ENCODE measurements around the gene VAMP3. TPM values are rescaled to one million over a fixed set of nuclear protein-coding genes. Genes with fewer than 3 reads are reported as not detected.

Gene VAMP3
- total RNA-seq, 1 experiment from 2014 or later = 57.8 TPM

- peak within 1 kb of the TSS; percentile 62 for H3K4me3 Mint-ChIP-seq (ENCODE audit: low read depth, unreplicated experiment)
- peaks cover 14% of the 10 kb centered on the region for H3K4me1 Mint-ChIP-seq (ENCODE audit: low read depth, unreplicated experiment)
- H3K36me3 Mint-ChIP-seq (ENCODE audit: insufficient read depth, unreplicated experiment) = peaks cover 21% of the 10 kb centered on the region
- no TSS peak for BruUV-seq (replicated peaks)
- no peaks in the 10 kb centered on the region for H3K27me3 Mint-ChIP-seq (ENCODE audit: unreplicated experiment)
- CTCF ChIA-PET = interaction anchor here (1.0 kb wide), 1 partner anchor 104 kb away, joined by 3 read pairs; no protein-coding TSS in a partner anchor
- H3K9me3 Mint-ChIP-seq (ENCODE audit: low read depth, unreplicated experiment) = no peaks in the 10 kb centered on the region
- peak; percentile 95 for DNase-seq
- H3K27ac Mint-ChIP-seq (ENCODE audit: unreplicated experiment) = no peak within 1 kb of the TSS
- intact Hi-C loops (cut with micrococcal nuclease; ENCODE audit: unreplicated experiment) = no loop called here
- TF ChIP-seq CTCF (IDR thresholded peaks at IDR 0.05; ENCODE audit: unreplicated experiment) = no peak
These were observed 12.9 kb downstream of the VAMP3 start, which contains the start of gene PER3 for GRCh38 chr1:7783826-7784491. PER3 (plus strand) TSS chr1:7784291; CDS start chr1:7784878, 587 bp downstream.

GRCh38 chr1:7784492-7785071 lies 13.5 kb downstream of the VAMP3 start:
- Mint-ChIP-seq H3K4me1 (ENCODE audit: low read depth, unreplicated experiment) (peaks cover 14% of the 10 kb centered on the region), H3K27me3 (ENCODE audit: unreplicated experiment) (no peaks in the 10 kb centered on the region), H3K9me3 (ENCODE audit: low read depth, unreplicated experiment) (peaks cover 2% of the 10 kb centered on the region), H3K27ac (ENCODE audit: unreplicated experiment) (no peak overlapping the region), H3K4me3 (ENCODE audit: low read depth, unreplicated experiment) (no peak overlapping the region), H3K36me3 (ENCODE audit: insufficient read depth, unreplicated experiment) (peaks cover 21% of the 10 kb centered on the region)
- intact Hi-C loops (cut with micrococcal nuclease; ENCODE audit: unreplicated experiment) = no loop called here
- TF ChIP-seq CTCF (IDR thresholded peaks at IDR 0.05; ENCODE audit: unreplicated experiment) = no peak
- CTCF ChIA-PET = no interaction called here
- no peak for DNase-seq
- BruUV-seq (replicated peaks) = no TSS peak

GRCh38 chr1:7785108-7785507 lies 14.0 kb downstream of the VAMP3 start:
- CTCF ChIA-PET = no interaction called here
- no peak overlapping the region for H3K4me3 Mint-ChIP-seq (ENCODE audit: low read depth, unreplicated experiment)
- no peak for TF ChIP-seq CTCF (IDR thresholded peaks at IDR 0.05; ENCODE audit: unreplicated experiment)

GRCh38 chr1:7786795-7787194 lies 15.7 kb downstream of the VAMP3 start:
- H3K4me1 Mint-ChIP-seq (ENCODE audit: low read depth, unreplicated experiment) = peaks cover 11% of the 10 kb centered on the region
- no peak overlapping the region for H3K4me3 Mint-ChIP-seq (ENCODE audit: low read depth, unreplicated experiment)
- no TSS peak for BruUV-seq (replicated peaks)
- intact Hi-C loops (cut with micrococcal nuclease; ENCODE audit: unreplicated experiment) = no loop called here
- no peaks in the 10 kb centered on the region for H3K27me3 Mint-ChIP-seq (ENCODE audit: unreplicated experiment)
- CTCF ChIA-PET = no interaction called here
- TF ChIP-seq CTCF (IDR thresholded peaks at IDR 0.05; ENCODE audit: unreplicated experiment) = no peak
- DNase-seq = no peak
- no peak overlapping the region for H3K27ac Mint-ChIP-seq (ENCODE audit: unreplicated experiment)
- peaks cover 21% of the 10 kb centered on the region for H3K36me3 Mint-ChIP-seq (ENCODE audit: insufficient read depth, unreplicated experiment)
- H3K9me3 Mint-ChIP-seq (ENCODE audit: low read depth, unreplicated experiment) = peaks cover 5% of the 10 kb centered on the region

More at GRCh38 chr1:7785108-7785507, 14.0 kb downstream of the VAMP3 start:
- H3K27ac Mint-ChIP-seq (ENCODE audit: unreplicated experiment) = no peak overlapping the region
- peaks cover 14% of the 10 kb centered on the region for H3K4me1 Mint-ChIP-seq (ENCODE audit: low read depth, unreplicated experiment)
- intact Hi-C loops (cut with micrococcal nuclease; ENCODE audit: unreplicated experiment) = no loop called here
- no peak for DNase-seq
- BruUV-seq (replicated peaks) = TSS peak; percentile 17
- no peaks in the 10 kb centered on the region for H3K27me3 Mint-ChIP-seq (ENCODE audit: unreplicated experiment)
- peaks cover 21% of the 10 kb centered on the region for H3K36me3 Mint-ChIP-seq (ENCODE audit: insufficient read depth, unreplicated experiment)
- peaks cover 2% of the 10 kb centered on the region for H3K9me3 Mint-ChIP-seq (ENCODE audit: low read depth, unreplicated experiment)

Measured in Calu3 (cell line).